HG02642 (cell line): ENCODE measurements around the gene BTF3L4.
A peak's percentile ranks its signal among the peaks of the same experiment; 100 is the strongest.
"Not testable (repeated sequence)": the region's sequence is repeated elsewhere in the genome, so short reads cannot be mapped to it uniquely, and the experiment has no call there.

Source experiments
- ATAC-seq: cut with Tn5 transposase; IDR thresholded peaks from one replicate; pipeline ENCODE4 v1.9.1; 2021; ENCODE audit warnings: mild to moderate bottlenecking; ENCODE audit not compliant: unreplicated experiment, poor library complexity

The BTF3L4 gene

DNA sequence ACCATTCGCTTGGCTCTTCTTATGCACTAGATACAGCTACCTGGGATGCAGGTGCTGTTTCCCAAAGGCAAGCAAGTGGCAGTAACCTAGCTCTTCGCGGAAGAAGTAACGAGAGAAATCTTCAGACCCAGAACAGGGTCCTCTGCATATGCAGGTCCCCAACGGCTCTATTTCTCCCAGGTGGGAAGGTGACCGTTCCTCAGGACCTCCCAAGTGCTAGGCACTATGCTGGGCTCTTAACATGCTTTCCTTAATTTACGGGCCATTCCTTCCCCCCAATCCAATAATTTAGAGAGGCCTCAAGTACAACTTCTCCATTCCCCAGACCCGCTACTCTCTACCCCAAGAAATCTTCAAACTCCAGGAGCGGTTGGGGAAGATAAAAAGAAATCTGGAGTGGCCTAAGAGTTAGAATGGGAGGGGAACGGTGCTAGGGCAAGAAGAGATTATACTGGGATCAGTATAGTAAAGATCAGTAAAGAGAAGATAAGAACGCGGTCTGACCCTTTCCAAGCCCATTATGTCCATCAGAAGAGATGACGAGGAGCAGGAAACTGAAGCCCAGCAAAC lies 1.5 kb upstream of the BTF3L4 start:
- no peak for ATAC-seq

DNA sequence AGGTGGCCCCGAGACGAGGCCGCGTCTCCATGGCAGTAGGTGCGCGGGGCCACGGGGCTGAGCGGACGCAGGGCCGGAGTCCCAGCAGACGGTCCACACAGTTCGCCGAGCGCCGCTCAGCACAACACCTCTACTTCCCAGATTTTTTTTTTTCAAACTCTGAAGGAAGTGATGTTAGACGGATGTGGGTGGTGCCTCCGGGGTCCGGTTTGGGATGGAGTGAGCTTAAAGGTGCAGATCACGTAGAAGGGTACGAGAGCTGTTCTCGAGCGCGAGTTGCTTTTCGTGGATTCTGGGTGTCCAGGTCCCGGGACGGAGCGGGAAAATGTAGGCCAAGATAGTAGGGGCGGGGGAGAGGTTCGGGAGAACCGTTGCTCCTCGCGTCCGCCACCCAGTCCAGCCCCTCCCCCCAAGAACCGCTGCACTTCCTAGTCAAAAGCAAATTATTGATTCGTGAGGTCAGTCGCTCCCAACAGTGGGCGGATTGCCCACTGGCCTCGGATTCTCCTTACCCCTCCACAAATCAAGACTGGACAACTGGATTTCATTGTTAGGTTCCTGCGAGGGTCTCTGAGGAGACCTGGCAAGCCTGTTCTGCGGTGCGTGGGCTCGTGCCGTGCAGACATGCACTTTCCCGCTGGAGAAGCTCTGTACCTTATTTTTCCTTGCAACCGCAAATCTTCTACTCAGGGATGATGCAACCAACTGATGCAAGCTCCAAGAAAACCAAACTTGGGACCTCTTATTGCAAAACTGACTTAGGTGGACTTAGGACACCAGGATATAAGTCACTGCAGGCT lies 829 bp upstream of the BTF3L4 start, which contains the start of gene TXNDC12:
Gene TXNDC12 (minus strand): TSS at position 126 of the 800 bp plus-strand sequence. CDS start 95 bp downstream, at position 31.
- ATAC-seq, result peak; percentile 41

GRCh38 chr1:52055866-52056162 lies 281 bp upstream of the BTF3L4 start:
- no peak for ATAC-seq

DNA sequence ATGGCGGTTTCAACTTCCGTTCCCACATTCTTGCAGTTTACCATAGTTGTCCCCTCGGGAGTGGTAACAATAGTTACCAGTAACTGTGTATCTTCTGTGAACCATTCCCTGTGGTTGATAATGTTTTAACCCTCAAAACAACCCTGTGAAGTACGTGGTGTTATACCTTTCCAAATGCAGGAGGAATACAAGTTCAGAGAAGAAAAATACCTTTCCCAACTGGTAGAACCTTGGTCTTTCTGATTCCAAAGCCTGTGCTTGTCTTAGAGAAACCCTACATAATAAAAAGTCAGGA lies 789 bp downstream of the BTF3L4 start:
- no peak for ATAC-seq

DNA sequence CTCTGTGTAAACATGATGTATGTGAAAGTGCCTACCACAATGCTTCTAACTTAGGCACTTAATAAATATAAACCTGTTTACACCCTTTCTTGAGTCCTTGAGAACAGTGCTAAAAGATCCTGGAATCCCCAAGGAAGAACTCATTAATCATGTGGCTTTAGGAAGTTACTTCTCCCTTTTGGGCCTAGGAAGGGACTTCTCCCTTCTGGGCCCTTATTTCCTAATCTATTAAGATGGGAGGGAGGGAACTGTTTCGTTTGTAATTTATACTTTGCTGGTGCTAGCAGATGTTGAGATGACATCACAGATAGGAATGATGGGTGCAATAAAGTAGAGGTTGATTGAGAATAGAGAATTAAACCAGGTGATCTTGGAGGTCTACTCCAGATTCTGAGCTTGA lies 1.2 kb downstream of the BTF3L4 start:
- no peak for ATAC-seq

DNA sequence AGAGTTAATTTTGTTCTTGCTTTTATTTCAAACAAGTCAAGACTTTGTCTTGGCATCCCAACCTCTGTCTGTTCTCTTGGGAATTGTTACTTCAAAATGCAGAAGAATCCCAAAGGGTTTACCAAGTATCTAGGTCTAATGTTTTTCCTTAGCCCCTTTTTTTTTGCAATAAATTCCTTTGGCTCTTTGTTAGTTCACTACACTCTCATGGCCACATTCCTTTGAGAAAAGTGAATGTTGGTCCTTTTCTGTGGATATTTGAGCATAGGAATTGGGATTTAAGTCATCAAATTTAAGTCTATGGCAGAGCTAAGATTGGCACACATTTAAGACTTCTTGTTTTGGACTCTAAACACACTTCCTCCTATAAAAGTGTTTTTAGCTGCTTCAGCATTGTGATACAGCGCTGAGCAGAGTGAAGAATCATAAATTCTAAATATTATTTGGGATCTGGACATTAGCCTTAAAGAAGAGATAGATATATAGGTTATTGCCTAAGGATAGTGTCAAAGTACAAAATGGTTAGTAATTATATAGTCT lies 1.9 kb downstream of the BTF3L4 start:
- no peak for ATAC-seq

GRCh38 chr1:52059321-52059720 lies 3.2 kb downstream of the BTF3L4 start:
- no peak for ATAC-seq

DNA sequence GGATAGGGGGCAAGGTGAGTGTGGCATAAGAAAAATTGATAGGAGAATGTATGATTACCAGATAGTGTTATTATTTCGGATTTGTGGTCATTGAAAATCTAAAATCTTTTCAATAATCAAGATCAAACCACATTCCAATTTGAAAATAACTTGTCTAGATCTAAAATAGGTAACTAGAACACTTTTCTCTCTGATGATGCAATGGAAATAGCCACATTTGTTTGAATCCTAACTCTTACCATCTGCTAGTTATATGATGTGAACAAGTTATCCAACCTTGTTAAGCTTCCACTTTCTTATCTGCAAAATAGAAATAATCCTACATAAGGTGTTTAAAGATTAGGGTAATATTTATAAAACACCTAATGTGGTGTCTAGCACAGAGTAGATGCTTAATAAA lies 3.8 kb downstream of the BTF3L4 start:
- no peak for ATAC-seq

- no peak for ATAC-seq
These were observed 4.7 kb downstream of the BTF3L4 start for GRCh38 chr1:52060822-52061221.

DNA sequence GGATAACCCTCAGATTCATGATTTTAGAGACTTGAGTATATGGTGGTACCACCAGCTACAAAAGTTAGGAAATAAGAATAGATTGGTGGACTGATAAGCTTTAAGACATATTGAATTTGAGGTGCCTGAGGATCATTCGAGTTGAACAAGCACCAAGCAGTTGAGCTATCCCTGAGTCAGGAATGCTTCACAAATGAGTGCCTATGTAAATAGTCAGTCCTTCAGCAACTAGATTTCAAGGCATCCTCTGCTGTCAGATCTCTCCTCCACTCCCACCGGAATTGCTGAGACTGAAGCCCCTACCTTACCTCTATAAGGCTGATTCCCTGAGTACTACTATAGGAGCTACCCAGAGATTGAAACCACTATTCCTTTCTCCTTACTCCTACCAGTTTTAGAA lies 7.1 kb downstream of the BTF3L4 start:
- no peak for ATAC-seq

GRCh38 chr1:52070704-52071103 lies 14.6 kb downstream of the BTF3L4 start:
- no peak for ATAC-seq

DNA sequence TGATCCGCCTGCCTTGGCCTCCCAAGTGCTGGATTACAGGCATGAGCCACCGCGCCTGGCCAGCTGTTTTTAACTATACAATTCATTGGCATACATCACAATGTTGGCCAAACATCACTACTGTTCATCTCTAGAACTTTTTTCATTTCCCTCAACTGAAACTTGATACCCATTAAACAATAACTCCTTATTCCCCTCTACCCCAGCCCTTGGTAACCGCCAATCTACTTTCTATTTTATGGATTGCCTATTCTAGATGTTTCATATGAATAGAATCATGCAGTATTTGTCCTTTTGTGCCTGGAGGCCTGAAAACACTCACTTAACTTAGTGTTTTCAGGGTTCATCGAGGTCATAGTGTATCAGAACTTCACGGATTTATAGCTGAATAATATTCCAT lies 16.2 kb downstream of the BTF3L4 start:
- ATAC-seq, result no peak

DNA sequence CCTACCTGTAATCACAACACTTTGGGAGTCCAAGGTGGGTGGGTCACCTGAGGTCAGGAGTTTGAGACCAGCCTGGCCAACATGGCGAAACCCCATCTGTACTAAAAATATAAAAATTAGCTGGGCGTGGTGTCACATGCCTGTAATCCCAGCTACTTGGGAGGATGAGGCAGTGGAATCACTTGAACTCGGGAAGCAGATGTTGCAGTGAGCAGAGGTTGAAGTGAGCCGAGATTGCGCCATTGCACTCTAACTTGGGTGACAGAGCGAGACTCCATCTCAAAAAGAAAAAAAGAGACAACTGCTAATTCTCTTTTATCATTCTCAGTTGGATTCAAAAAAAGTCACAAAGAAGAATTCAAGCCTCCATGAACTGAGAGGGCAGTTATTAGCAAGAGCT lies 21.2 kb downstream of the BTF3L4 start:
- ATAC-seq, result not testable (repeated sequence)

- ATAC-seq, result no peak
These were observed 23.9 kb downstream of the BTF3L4 start for GRCh38 chr1:52080014-52080415.

GRCh38 chr1:52087892-52088291 lies 31.8 kb downstream of the BTF3L4 start:
- ATAC-seq, result not testable (repeated sequence)

DNA sequence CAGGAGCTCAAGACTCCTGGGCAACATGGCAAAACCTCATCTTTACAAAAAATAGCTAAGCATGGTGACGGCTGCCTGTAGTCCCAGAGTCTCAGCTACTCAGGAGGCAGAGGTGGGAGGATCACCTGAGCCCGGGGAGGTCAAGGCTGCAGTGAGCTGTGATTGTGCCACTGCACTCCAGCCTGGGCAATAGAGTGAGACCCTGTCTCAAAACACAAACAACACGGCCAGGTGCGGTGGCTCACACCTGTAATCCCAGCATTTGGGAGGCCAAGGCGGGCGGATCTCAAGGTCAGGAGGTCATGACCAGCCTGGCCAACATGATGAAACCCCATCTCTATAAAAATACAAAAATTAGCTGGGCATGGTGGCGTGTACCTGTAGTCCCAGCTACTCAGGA lies 38.2 kb downstream of the BTF3L4 start:
- not testable (repeated sequence) for ATAC-seq

DNA sequence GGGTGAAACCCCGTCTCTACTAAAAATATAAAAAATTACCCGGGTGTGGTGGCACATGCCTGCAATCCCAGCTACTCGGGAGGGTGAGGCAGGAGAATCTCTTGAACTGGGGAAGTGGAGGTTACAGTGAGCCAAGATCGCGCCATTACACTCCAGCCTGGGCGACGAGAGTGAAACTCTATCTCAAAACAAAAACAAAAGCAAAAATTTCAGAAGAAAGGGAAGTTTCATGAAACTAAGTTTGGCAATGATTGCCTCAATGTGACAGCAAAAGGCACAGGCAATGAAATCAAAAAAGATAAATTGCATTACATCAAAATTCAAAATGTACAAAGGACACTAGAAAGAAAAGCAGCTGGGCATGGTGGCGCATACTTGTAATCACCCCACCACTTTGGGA lies 40.1 kb downstream of the BTF3L4 start:
- ATAC-seq, result no peak

DNA sequence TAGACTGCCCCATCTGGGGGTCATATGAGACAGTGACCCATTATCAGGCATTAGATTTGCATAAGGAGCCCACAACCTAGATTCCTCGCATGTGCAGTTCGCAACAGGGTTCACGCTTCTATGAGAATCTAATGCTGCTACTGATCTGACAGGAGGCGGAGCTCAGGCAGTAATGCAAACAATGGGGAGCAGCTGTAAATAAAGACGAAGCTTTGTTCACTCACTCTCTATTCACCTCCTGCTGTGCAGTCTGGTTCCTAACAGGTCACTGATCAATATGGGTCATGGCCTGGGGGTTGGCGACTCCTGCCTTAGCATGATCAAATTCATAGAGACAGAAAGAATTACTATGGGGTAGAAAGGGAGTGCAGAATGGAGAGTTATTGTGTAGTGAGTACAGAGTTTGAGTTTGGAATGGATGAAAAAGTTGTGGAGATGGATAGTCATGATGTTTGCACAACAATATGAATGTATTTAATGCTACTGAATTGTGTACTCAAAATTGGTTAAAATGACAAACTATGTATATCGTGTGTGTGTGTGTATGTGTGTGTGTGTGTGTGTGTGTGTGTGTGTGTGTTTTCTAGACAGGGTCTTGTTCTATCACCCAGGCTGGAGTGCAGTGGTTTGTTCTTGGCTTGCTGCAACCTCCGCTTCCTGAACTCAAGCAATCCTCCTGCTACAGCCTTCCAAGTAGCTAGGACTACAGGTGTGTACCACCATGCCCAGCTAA lies 42.2 kb downstream of the BTF3L4 start:
- no peak for ATAC-seq

DNA sequence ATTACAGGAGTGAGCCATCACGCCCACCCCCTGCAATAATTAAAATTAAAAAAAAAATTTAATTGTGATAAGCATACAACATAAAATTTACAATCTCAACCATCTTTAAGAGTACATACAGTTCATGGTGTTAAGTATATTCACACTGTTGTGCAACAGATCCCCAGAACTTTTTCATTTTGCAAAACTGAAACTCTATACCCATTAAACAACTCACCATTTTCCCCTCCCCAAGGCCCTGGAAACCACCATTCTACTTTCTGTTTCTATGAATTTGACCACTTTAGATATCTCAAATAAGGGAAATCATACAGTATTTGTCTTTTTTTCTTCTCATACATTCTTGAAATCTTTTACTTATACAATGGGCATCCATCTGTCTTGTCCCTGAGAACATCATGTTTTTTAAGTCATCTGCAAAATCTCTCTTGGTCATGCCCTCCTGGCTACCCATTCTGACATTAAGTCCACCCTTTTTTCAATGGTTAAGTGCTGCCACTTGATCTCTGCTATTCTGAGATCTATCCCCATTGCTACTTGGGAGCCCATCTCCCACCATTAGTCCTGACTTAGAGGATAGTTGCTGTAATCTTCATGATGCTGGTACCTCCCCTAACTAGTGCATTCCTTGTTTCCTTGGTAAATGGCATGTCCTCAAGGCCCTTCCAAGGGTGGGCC lies 46.4 kb downstream of the BTF3L4 start:
- ATAC-seq, result peak; percentile 46

GRCh38 chr1:52111492-52111891 lies 55.4 kb downstream of the BTF3L4 start:
- ATAC-seq, result no peak

- ATAC-seq, result no peak
These were observed 56.4 kb downstream of the BTF3L4 start for GRCh38 chr1:52112489-52112888.
